AG09309 (cell line): ENCODE measurements around the gene EIF3F.

Experiments used
- DNase-seq: peaks from one replicate; pipeline ENCODE4 v3.0.0-alpha.2; 2010; ENCODE audit warnings: low read depth
- H3K4me3 ChIP-seq: 2 replicates; pipeline ENCODE4 v1.5.1; 2011; ENCODE audit warnings: mild to moderate bottlenecking, low read depth, low read length, moderate library complexity; ENCODE audit not compliant: control insufficient read depth
- TF ChIP-seq, protein P1 (sequence below): IDR thresholded peaks from 2 replicates; pipeline ENCODE4 v1.5.1; 2011; ENCODE audit warnings: mild to moderate bottlenecking, low read depth, low read length, inconsistent platforms; ENCODE audit not compliant: insufficient read depth, control insufficient read depth; ENCODE audit errors: missing control alignments

Gene EIF3F

DNA sequence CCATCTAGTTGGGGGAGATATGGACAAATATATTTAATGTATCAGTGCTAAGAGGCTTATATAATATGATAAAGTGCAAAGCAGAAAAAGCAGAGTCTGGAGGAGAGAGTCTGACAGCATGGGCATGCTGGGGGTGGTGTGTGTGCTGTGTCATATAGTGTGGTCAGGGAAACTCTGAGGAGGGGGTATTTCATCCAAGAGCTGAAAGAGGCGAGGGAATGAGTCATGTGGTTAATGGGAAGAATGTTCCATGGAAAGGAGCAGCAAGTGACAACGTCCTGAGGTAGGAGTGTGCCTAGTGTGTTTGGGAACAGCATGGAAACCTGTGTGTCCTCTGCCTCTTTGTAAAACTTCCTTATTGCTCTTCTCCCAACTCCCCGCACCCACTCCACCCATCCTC, 38.0 kb downstream of the EIF3F start:
- DNase-seq, result no peak
- no peak overlapping the region for H3K4me3 ChIP-seq
- TF ChIP-seq, protein P1, sequence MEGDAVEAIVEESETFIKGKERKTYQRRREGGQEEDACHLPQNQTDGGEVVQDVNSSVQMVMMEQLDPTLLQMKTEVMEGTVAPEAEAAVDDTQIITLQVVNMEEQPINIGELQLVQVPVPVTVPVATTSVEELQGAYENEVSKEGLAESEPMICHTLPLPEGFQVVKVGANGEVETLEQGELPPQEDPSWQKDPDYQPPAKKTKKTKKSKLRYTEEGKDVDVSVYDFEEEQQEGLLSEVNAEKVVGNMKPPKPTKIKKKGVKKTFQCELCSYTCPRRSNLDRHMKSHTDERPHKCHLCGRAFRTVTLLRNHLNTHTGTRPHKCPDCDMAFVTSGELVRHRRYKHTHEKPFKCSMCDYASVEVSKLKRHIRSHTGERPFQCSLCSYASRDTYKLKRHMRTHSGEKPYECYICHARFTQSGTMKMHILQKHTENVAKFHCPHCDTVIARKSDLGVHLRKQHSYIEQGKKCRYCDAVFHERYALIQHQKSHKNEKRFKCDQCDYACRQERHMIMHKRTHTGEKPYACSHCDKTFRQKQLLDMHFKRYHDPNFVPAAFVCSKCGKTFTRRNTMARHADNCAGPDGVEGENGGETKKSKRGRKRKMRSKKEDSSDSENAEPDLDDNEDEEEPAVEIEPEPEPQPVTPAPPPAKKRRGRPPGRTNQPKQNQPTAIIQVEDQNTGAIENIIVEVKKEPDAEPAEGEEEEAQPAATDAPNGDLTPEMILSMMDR, result no peak

DNA sequence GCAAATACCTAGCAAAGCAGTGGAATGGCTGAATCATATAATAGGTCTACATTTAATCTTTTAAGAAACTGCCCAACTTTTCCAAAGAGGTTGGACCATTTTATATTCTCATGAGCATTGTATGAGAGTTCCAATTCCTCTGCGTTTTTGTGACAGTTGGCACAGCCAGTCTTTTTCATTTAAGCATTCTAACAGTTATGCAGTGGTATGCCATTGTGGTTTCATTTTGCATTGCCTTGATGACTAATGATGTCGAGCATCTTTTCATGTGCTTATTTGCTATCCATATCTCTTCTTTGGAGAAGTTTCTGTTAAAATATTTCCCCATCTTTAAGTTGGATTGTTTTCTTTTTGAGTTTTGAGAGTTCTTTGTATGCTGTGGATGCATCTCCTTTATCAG, 38.7 kb downstream of the EIF3F start:
- peak; percentile 48 for DNase-seq
- TF ChIP-seq, protein P1, result no peak
- H3K4me3 ChIP-seq, result no peak overlapping the region

DNA sequence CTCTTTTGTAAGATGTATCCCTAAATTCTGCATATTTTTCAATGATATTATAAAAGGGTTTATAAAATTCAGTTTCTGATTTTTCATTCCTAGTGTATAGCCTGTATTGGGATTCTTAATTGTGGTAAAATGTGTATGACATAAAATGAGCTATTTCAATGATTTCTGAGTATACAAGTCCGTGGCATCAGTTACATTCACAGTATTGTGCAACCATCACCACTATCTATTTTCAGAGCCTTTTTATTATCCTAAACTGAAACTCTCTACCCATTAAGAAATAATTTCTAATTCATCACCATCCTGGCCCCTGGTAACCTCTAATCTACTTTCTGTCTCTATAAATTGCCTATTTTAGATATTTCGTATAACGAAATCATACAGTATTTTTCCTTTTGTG, 39.8 kb downstream of the EIF3F start:
- DNase-seq, result no peak
- H3K4me3 ChIP-seq, result no peak overlapping the region
- TF ChIP-seq, protein P1, result no peak

DNA sequence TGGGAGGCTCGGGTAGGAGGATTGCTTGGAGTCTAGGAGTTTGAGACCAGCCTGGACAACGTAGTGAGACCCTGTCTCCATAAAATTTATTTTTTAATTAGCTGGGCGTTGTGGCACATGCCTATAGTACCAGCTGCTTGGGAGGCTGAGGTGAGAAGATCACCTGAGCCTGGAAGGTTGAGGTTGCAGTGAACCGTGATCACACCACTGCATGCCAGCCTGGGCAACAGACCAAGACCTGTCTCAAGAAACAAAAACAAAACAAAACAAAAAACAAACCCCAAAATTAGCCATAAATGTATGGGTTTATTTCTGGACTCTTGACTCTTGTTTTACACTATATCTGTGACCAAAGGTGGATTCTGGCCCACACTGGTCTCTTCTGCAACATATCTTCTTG, 41.6 kb downstream of the EIF3F start:
- TF ChIP-seq, protein P1, result no peak
- no peak for DNase-seq
- no peak overlapping the region for H3K4me3 ChIP-seq

DNA sequence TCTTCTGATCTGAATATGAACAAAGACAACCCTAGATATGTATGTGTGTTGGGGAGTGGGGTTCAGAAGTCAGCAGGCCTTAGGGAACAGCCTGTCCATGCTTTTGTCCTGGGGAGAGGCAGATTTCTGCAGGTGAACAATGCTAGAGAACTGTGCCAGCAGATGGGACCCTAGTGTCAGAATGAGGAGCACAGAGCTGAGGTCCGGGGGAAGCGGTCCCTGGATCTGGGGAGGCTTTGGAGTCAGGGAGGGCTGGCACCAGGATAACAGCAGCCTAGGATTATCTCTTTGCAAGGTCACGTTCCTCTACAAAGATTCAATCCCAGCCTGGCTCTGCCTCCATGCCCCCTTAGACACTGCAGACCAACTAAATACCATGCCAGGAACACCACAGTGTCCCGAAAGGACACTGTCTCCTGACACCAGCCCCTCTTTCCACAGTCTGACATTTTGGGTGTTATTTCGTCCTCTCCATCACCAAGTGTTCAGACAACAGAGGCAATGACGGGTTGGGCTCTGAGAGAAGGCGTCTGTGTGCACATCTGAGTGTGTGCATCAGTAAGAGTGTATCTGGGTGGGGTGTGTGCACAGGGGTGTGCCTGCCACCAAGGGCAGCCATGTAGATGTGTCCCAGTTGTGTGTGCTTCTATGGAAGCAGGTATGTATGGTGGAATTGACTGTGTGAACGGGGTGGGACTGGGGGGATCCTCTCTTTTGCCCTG, 43.5 kb downstream of the EIF3F start:
- TF ChIP-seq, protein P1, result no peak
- H3K4me3 ChIP-seq, result no peak overlapping the region
- no peak for DNase-seq

DNA sequence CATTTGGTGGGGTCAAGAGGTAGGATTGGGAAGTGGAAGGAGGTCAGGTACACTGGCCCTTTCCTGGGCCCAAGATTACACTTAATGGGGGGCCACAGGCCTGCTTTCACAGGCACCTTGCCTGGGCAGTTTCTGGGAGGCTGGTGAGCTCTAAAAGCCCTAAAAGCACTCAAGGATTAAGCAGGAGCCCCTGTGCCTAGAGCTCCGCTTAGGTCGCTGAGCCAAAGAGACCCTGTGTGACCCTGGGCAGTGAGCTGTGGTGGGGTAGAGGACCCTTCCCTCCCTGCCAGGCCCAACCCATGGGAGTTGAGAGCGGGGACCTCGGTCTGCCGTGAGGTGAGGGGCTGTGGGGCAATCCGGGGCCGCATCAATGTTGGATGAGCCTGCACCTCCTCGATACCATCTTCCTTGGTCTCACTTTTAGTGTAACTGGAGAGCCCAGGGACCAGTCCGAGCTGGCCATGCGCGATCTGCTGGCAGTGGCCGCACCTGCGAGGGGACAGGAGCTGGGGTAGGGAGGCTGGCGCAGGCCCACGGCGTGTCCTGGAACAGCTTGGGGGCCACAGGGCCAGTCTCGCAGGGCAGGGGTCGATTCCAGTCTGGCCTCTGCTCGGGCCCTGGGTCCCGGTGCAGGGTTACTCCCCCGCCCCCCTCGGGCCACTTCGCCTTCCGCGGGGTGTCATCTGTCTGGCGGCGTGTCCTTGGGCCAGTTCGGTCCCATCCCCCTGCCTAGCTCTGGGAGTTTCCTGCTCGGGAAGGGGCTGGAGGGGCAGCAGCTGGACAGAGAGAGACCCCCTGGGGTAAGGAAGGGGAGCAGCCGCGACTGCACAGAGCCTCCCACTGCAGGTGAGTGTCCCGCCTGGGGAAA, 44.3 kb downstream of the EIF3F start:
- no peak for DNase-seq
- H3K4me3 ChIP-seq, result no peak overlapping the region
- TF ChIP-seq, protein P1, result no peak
